ENCODE results near the gene ME3.

Gene ME3

DNA sequence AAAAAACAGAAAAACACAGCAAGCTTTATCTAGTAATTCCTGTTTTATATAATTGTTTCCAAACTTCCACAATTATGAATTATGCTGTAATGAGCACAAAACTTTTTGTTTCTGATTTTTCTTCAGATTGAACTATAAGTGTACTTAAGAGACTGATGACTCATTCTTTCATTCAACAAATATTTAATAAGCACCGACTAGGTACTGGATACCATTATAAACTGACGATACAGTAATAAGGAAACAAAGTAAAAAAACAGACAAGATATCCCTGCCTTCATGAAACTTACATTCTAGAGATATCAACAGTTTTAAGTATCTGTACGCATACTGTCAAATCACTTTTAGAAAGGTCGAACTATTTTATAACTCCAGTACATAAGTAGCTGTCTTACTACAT, 78.6 kb downstream of the ME3 start:
- Histone ChIP-seq H3K4ac (ENCODE audit: low read length) (no peak overlapping the region), H2BK15ac (ENCODE audit: low read length) (no peak overlapping the region), H4K8ac (ENCODE audit: low read depth, low read length) (no peak overlapping the region), H3K27ac (replicated peaks; ENCODE audit: low read length) (no peak overlapping the region), H3K36me3 (replicated peaks in 1 of 2; ENCODE audit: control insufficient read depth in 2 of 2, insufficient read depth in 2 of 2, low read length in 2 of 2) (no peaks in the 10 kb centered on the region), H3K4me2 (ENCODE audit: insufficient read depth, low read length, poor library complexity, severe bottlenecking) (no peak overlapping the region), H3K4me3 (ENCODE audit: low read length in 2 of 2) (no peak overlapping the region), H3K14ac (ENCODE audit: low read length) (no peak overlapping the region), H3K27me3 (ENCODE audit: control insufficient read depth in 3 of 3, insufficient read depth in 3 of 3, low read depth in 1 of 3, low read length in 3 of 3) (no peaks in the 10 kb centered on the region), H2AK5ac (ENCODE audit: low read depth, low read length) (no peak overlapping the region), H3K9ac (ENCODE audit: low read depth, low read length, poor library complexity) (no peak overlapping the region), H4K91ac (ENCODE audit: low read depth, low read length, poor library complexity) (no peak overlapping the region), H3K79me1 (ENCODE audit: low read depth, low read length) (peaks cover 5% of the 10 kb centered on the region), H2BK5ac (ENCODE audit: low read length) (no peak overlapping the region), H2BK120ac (ENCODE audit: low read depth, low read length) (no peak overlapping the region), H3K18ac (ENCODE audit: low read length) (no peak overlapping the region), H2AFZ (ENCODE audit: low read length) (no peak overlapping the region), H3K9me3 (replicated peaks in 1 of 2; ENCODE audit: control insufficient read depth in 2 of 2, insufficient read depth in 1 of 2, low read depth in 1 of 2, low read length in 2 of 2) (peaks cover 5 to 19% of the 10 kb centered on the region in 2 donors), H3K23ac (ENCODE audit: low read depth, low read length, poor library complexity) (no peak overlapping the region), H3K4me1 (ENCODE audit: control insufficient read depth in 2 of 2, insufficient read depth in 1 of 2, low read depth in 1 of 2, low read length in 2 of 2) (peaks cover 50 to 64% of the 10 kb centered on the region in 2 donors), H2BK12ac (ENCODE audit: low read length) (no peak overlapping the region)
- DNase-seq (ENCODE audit: low spot score): no peak
- WGBS, 2 donors (ENCODE audit: extremely low coverage in 2 of 2, insufficient read length in 2 of 2, insufficient replicate concordance in 1 of 2): no CpG with 5 or more reads among the region's 4 CpGs

DNA sequence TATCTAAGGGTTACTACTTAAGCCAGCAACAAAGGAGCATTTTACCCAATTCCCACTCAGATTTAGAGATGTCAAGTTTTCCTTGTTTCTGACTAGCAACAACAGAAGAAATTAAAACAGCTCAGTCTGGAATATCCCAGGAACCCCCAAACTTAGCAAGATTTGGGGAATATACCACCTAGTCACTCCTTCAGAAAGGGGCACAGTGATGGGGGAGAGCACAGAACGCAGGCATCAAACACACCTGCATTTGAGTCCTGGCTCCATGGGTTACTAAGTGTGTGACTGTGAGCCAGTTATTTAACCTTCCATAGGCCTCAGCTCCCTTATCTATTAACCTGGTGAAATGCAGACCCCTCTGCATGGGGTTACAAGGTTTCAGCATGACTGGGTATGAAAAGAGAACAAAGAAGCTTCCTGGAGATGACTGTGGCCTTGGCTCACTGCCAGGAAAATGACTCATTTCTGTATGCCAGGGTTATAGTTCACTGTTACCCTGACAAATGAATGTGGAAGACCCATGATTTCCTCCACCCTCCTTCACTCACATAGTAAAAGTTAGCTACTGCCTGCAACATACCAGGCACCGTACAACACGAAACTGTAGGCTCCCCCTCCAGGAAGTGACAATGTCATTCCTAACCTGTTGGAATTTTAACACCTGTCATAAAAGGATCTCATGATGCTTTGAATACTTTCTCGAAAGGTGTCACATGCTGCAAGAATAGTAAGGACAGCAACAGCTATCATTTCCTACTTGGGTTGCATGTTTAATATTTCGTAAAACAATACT, 79.6 kb downstream of the ME3 start:
- no peak overlapping the region for H2BK5ac ChIP-seq (ENCODE audit: low read length)
- no peak for DNase-seq (ENCODE audit: low spot score)
- no peak overlapping the region for H3K14ac ChIP-seq (ENCODE audit: low read length)
- no peak overlapping the region for H2AK5ac ChIP-seq (ENCODE audit: low read depth, low read length)
- no CpG with 5 or more reads among the region's 5 CpGs for WGBS, 2 donors (ENCODE audit: extremely low coverage in 2 of 2, insufficient read length in 2 of 2, insufficient replicate concordance in 1 of 2)
- no peak overlapping the region for H4K91ac ChIP-seq (ENCODE audit: low read depth, low read length, poor library complexity)
- no peaks in the 10 kb centered on the region for H3K27me3 ChIP-seq (ENCODE audit: control insufficient read depth in 3 of 3, insufficient read depth in 3 of 3, low read depth in 1 of 3, low read length in 3 of 3)
- no peak overlapping the region for H2AFZ ChIP-seq (ENCODE audit: low read length)
- no peak overlapping the region for H2BK120ac ChIP-seq (ENCODE audit: low read depth, low read length)
- peaks cover 52 to 70% of the 10 kb centered on the region in 2 donors for H3K4me1 ChIP-seq (ENCODE audit: control insufficient read depth in 2 of 2, insufficient read depth in 1 of 2, low read depth in 1 of 2, low read length in 2 of 2)
- no peak overlapping the region for H4K8ac ChIP-seq (ENCODE audit: low read depth, low read length)
- no peak overlapping the region for H2BK12ac ChIP-seq (ENCODE audit: low read length)
- no peak overlapping the region for H3K23ac ChIP-seq (ENCODE audit: low read depth, low read length, poor library complexity)
- peaks cover 2% of the 10 kb centered on the region for H3K79me1 ChIP-seq (ENCODE audit: low read depth, low read length)
- H2BK15ac ChIP-seq (ENCODE audit: low read length): no peak overlapping the region
- H3K18ac ChIP-seq (ENCODE audit: low read length): no peak overlapping the region
- H3K4me3 ChIP-seq (ENCODE audit: low read length in 2 of 2): no peak overlapping the region
- H3K27ac ChIP-seq (replicated peaks; ENCODE audit: low read length): peak overlapping the region; percentile 40
- H3K4me2 ChIP-seq (ENCODE audit: insufficient read depth, low read length, poor library complexity, severe bottlenecking): no peak overlapping the region
- H3K36me3 ChIP-seq (replicated peaks in 1 of 2; ENCODE audit: control insufficient read depth in 2 of 2, insufficient read depth in 2 of 2, low read length in 2 of 2): no peaks in the 10 kb centered on the region
- no peak overlapping the region for H3K9ac ChIP-seq (ENCODE audit: low read depth, low read length, poor library complexity)
- peaks cover 5 to 10% of the 10 kb centered on the region in 2 donors for H3K9me3 ChIP-seq (replicated peaks in 1 of 2; ENCODE audit: control insufficient read depth in 2 of 2, insufficient read depth in 1 of 2, low read depth in 1 of 2, low read length in 2 of 2)
- H3K4ac ChIP-seq (ENCODE audit: low read length): no peak overlapping the region

DNA sequence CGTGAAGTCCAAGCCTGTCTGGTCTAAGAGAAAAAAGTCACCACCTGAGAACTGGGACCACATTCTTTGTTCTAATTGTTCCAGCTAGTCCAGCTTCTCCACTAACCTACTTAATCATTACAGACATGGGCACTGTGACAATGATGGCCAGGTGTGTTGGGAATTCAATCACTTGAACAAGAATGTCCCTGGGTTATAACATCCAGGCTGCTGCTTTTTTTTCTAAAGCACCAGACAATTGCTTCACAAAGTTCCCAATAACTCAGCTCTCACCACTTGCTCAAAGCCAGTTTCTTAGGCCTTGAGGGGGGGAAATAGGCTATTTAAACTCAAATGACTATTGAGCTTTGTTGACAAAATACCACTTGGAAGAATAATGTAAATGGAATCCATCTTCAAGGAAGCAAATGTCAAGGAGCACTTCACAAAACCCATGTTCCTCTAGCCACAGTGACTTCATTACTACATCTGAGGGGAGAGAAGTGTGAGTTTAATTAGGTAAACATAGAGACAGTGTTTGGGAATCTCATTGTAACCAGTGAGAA, 80.3 kb downstream of the ME3 start:
- H3K79me1 ChIP-seq (ENCODE audit: low read depth, low read length): peaks cover 2% of the 10 kb centered on the region
- no peak overlapping the region for H4K91ac ChIP-seq (ENCODE audit: low read depth, low read length, poor library complexity)
- no CpG with 5 or more reads among the region's 1 CpG for WGBS, 2 donors (ENCODE audit: extremely low coverage in 2 of 2, insufficient read length in 2 of 2, insufficient replicate concordance in 1 of 2)
- no peaks in the 10 kb centered on the region for H3K36me3 ChIP-seq (replicated peaks in 1 of 2; ENCODE audit: control insufficient read depth in 2 of 2, insufficient read depth in 2 of 2, low read length in 2 of 2)
- no peak overlapping the region for H3K4me3 ChIP-seq (ENCODE audit: low read length in 2 of 2)
- H2BK12ac ChIP-seq (ENCODE audit: low read length): no peak overlapping the region
- no peak overlapping the region for H3K18ac ChIP-seq (ENCODE audit: low read length)
- H3K9ac ChIP-seq (ENCODE audit: low read depth, low read length, poor library complexity): no peak overlapping the region
- H3K27me3 ChIP-seq (ENCODE audit: control insufficient read depth in 3 of 3, insufficient read depth in 3 of 3, low read depth in 1 of 3, low read length in 3 of 3): no peaks in the 10 kb centered on the region
- H3K4ac ChIP-seq (ENCODE audit: low read length): no peak overlapping the region
- no peak overlapping the region for H3K23ac ChIP-seq (ENCODE audit: low read depth, low read length, poor library complexity)
- no peak overlapping the region for H3K4me2 ChIP-seq (ENCODE audit: insufficient read depth, low read length, poor library complexity, severe bottlenecking)
- no peak overlapping the region for H2BK15ac ChIP-seq (ENCODE audit: low read length)
- peaks cover 55 to 70% of the 10 kb centered on the region in 2 donors for H3K4me1 ChIP-seq (ENCODE audit: control insufficient read depth in 2 of 2, insufficient read depth in 1 of 2, low read depth in 1 of 2, low read length in 2 of 2)
- no peak for DNase-seq (ENCODE audit: low spot score)
- no peak overlapping the region for H2AFZ ChIP-seq (ENCODE audit: low read length)
- no peak overlapping the region for H4K8ac ChIP-seq (ENCODE audit: low read depth, low read length)
- H2BK120ac ChIP-seq (ENCODE audit: low read depth, low read length): no peak overlapping the region
- no peak overlapping the region for H2BK5ac ChIP-seq (ENCODE audit: low read length)
- no peak overlapping the region for H3K14ac ChIP-seq (ENCODE audit: low read length)
- H2AK5ac ChIP-seq (ENCODE audit: low read depth, low read length): no peak overlapping the region
- peaks cover 2 to 3% of the 10 kb centered on the region in 2 donors for H3K9me3 ChIP-seq (replicated peaks in 1 of 2; ENCODE audit: control insufficient read depth in 2 of 2, insufficient read depth in 1 of 2, low read depth in 1 of 2, low read length in 2 of 2)
- H3K27ac ChIP-seq (replicated peaks; ENCODE audit: low read length): peak overlapping the region; percentile 40

DNA sequence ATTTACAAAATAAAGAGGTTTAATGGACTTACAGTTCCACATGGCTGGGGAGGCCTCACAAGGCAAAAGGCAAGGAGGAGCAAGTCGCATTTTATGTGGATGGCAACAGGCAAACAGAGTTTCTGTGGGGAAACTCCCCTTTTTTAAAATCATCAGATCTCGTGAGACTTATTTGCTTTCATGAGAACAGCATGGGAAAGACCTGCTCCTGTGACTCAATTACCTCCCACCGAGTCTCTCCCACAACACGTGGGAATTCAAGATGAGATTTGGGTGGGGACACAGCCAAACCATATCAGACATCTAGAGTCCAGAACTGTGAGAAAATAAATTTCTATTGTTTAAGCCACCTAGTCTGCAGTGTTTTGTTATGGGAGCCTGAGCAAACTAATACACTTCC, 80.8 kb downstream of the ME3 start:
- no peak overlapping the region for H2BK5ac ChIP-seq (ENCODE audit: low read length)
- no peak overlapping the region for H3K18ac ChIP-seq (ENCODE audit: low read length)
- H3K23ac ChIP-seq (ENCODE audit: low read depth, low read length, poor library complexity): no peak overlapping the region
- no peaks in the 10 kb centered on the region for H3K27me3 ChIP-seq (ENCODE audit: control insufficient read depth in 3 of 3, insufficient read depth in 3 of 3, low read depth in 1 of 3, low read length in 3 of 3)
- H3K79me1 ChIP-seq (ENCODE audit: low read depth, low read length): peaks cover 2% of the 10 kb centered on the region
- no peak for DNase-seq (ENCODE audit: low spot score)
- no peak overlapping the region for H3K4ac ChIP-seq (ENCODE audit: low read length)
- no peak overlapping the region for H3K9ac ChIP-seq (ENCODE audit: low read depth, low read length, poor library complexity)
- H3K27ac ChIP-seq (replicated peaks; ENCODE audit: low read length): peak overlapping the region; percentile 98
- no peak overlapping the region for H3K14ac ChIP-seq (ENCODE audit: low read length)
- no peak overlapping the region for H4K8ac ChIP-seq (ENCODE audit: low read depth, low read length)
- no peak overlapping the region for H3K4me2 ChIP-seq (ENCODE audit: insufficient read depth, low read length, poor library complexity, severe bottlenecking)
- no peak overlapping the region for H3K4me3 ChIP-seq (ENCODE audit: low read length in 2 of 2)
- H3K36me3 ChIP-seq (replicated peaks in 1 of 2; ENCODE audit: control insufficient read depth in 2 of 2, insufficient read depth in 2 of 2, low read length in 2 of 2): no peaks in the 10 kb centered on the region
- peaks cover 59 to 70% of the 10 kb centered on the region in 2 donors for H3K4me1 ChIP-seq (ENCODE audit: control insufficient read depth in 2 of 2, insufficient read depth in 1 of 2, low read depth in 1 of 2, low read length in 2 of 2)
- H2BK15ac ChIP-seq (ENCODE audit: low read length): no peak overlapping the region
- no peaks in the 10 kb centered on the region for H3K9me3 ChIP-seq (replicated peaks in 1 of 2; ENCODE audit: control insufficient read depth in 2 of 2, insufficient read depth in 1 of 2, low read depth in 1 of 2, low read length in 2 of 2)
- H2BK12ac ChIP-seq (ENCODE audit: low read length): no peak overlapping the region
- no peak overlapping the region for H2BK120ac ChIP-seq (ENCODE audit: low read depth, low read length)
- WGBS, 2 donors (ENCODE audit: extremely low coverage in 2 of 2, insufficient read length in 2 of 2, insufficient replicate concordance in 1 of 2): no CpG with 5 or more reads among the region's 4 CpGs
- H4K91ac ChIP-seq (ENCODE audit: low read depth, low read length, poor library complexity): no peak overlapping the region
- no peak overlapping the region for H2AFZ ChIP-seq (ENCODE audit: low read length)
- no peak overlapping the region for H2AK5ac ChIP-seq (ENCODE audit: low read depth, low read length)

All from neuronal stem cell (in vitro differentiated cells).